Mesodermal cell (in vitro differentiated cells): ENCODE results near the gene TTC1.
A peak's percentile ranks its signal among the peaks of the same experiment; 100 is the strongest.
"Not testable (repeated sequence)": the region's sequence is repeated elsewhere in the genome, so short reads cannot be mapped to it uniquely, and the experiment has no call there.

Experiments used
- H3K27ac ChIP-seq: 2 replicates; pipeline ENCODE4 v1.7.0; 2013; ENCODE audit warnings: mild to moderate bottlenecking, low read depth, low read length, moderate library complexity; ENCODE audit not compliant: severe bottlenecking
- H3K36me3 ChIP-seq: 2 replicates; pipeline ENCODE4 v1.7.1; 2013; ENCODE audit warnings: mild to moderate bottlenecking, low read length, moderate library complexity; ENCODE audit not compliant: control insufficient read depth, insufficient read depth
- H3K4me1 ChIP-seq: one replicate; pipeline ENCODE4 v1.7.1; 2013; ENCODE audit warnings: mild to moderate bottlenecking, low read length; ENCODE audit not compliant: insufficient read depth, control insufficient read depth, poor library complexity, severe bottlenecking
- H3K4me3 ChIP-seq: 2 replicates; pipeline ENCODE4 v1.7.0; 2013; ENCODE audit warnings: low read length, control low read depth, mild to moderate bottlenecking; ENCODE audit not compliant: insufficient read depth, poor library complexity, severe bottlenecking; ENCODE audit errors: extremely low read depth
- H3K9me3 ChIP-seq: 2 replicates; pipeline ENCODE4 v1.7.1; 2013; ENCODE audit warnings: mild to moderate bottlenecking, low read length, moderate library complexity; ENCODE audit not compliant: control insufficient read depth
- WGBS, 2 experiments: methylation state at CpG; one replicate each; pipeline ENCODE4 v1.1.5; 2013; ENCODE audit warnings: missing lambda C conversion rate in 2 of 2; ENCODE audit not compliant: insufficient coverage in 2 of 2; 5-methylcytosine and 5-hydroxymethylcytosine counted together

TTC1 gene

DNA sequence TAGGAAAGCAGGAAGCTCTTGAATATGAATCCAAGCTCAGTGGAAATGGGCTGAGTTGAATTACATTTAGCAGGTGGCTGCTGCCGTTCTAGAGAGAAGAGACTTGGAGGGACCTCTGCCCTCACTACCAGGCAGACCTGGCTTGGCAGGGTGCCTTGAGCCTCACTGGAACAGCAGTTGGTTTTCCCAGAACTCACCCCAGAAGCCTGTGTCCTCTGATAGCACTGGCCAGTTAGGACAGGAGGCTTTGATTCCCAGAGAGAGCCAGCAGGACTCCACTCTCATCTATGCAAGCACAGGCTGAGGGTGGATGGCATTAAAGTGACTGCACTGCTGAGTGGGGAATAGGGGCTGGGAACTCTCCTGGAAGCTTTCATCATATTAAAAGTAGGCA, 55.5 kb downstream of the TTC1 start:
- Histone ChIP-seq H3K4me1 (no peaks in the 10 kb centered on the region), H3K9me3 (no peaks in the 10 kb centered on the region), H3K27ac (peak overlapping the region; percentile 0), H3K36me3 (peaks cover 63% of the 10 kb centered on the region), H3K4me3 (no peak overlapping the region)
- WGBS, 2 experiments, result 80% methylated on average over 1 of the region's 1 CpG

DNA sequence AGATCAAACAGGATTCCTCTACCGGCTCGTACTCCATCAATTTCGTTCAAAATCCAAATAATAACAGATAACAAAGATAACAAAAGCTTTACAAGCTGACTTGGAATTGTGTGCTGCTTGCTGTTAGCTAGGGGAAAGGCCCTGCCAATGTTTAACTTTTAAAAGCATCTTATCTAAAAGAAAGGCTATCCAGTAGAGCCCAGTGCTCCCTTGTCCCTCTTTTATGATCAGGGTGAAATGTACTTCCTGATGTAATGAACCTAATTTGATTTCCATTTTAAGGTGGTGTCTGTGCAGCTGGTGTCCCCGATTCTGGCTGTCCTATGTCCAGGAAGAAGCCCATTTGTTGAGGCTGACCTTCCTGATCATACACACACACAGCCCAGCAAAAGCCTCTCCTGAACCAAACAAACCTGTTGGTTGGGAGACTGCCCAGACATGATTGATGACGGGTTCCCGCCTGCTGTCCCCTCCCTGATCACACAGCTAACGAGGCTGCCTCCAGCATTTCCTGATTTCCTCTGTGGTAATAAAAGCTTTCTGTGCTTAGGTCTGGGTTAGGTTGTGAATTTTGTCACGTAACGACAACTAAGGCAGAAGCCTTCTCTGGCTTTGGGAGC, 56.2 kb downstream of the TTC1 start:
- H3K4me1 ChIP-seq, result no peaks in the 10 kb centered on the region
- H3K4me3 ChIP-seq, result no peak overlapping the region
- H3K27ac ChIP-seq, result peak overlapping the region; percentile 17
- peaks cover 60% of the 10 kb centered on the region for H3K36me3 ChIP-seq
- 84 to 90% methylated on average over 5 to 7 of the region's 9 CpGs for WGBS, 2 experiments
- no peaks in the 10 kb centered on the region for H3K9me3 ChIP-seq

DNA sequence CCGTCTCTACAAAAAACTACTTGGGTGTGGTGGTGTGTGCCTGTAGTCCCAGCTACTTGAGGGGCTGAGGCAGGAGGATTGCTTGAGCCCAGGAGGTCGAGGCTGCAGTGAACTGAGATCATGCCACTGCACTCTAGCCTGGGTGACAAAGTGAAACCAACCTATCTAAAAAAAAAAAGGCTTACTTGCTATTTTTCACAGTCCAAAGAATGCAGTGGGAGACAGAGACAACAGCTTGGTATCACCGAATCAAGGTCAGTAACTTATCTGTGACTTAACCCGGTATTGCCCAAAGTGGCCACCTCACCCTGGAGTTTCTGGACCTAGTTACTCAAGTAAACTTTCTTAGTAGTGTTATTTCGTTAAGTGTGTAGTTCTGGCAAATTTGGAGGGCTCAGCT, 60.2 kb downstream of the TTC1 start:
- not testable (repeated sequence) for H3K4me1 ChIP-seq, H3K9me3 ChIP-seq, H3K4me3 ChIP-seq, H3K27ac ChIP-seq
- peaks cover 30% of the 10 kb centered on the region for H3K36me3 ChIP-seq
- 95 to 100% methylated on average over 3 to 4 of the region's 5 CpGs for WGBS, 2 experiments

DNA sequence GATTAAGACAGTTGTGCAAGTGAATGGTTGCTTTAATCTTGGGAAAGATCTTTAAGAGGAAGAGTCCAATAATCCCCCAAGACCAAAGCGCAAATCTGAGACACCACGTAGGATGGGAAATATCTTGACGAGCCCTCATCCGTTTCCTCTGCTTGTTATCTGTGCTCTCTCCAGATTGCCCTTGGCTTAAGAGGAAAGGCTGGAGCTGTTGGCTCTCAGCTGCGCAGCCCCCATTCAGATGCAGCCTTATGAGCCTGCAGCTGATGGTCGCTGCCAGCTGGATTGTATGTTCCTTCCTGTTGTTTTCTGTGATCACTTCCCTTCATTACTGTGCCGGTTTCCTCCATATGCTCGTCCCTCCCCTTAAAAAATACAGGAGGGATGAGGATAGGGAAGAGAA, 62.6 kb downstream of the TTC1 start:
- 64 to 85% methylated on average over 2 to 5 of the region's 8 CpGs for WGBS, 2 experiments
- Histone ChIP-seq H3K36me3 (peaks cover 15% of the 10 kb centered on the region), H3K4me1 (no peaks in the 10 kb centered on the region), H3K27ac (peak overlapping the region; percentile 54), H3K9me3 (no peaks in the 10 kb centered on the region), H3K4me3 (no peak overlapping the region)

- H3K9me3 ChIP-seq, result no peaks in the 10 kb centered on the region
- H3K4me3 ChIP-seq, result no peak overlapping the region
- WGBS, 2 experiments, result 100% methylated on average over 1 of the region's 2 CpGs; no CpG with 5 or more reads in 1 of the 2 experiments
- peaks cover 13% of the 10 kb centered on the region for H3K36me3 ChIP-seq
- H3K27ac ChIP-seq, result no peak overlapping the region
- H3K4me1 ChIP-seq, result no peaks in the 10 kb centered on the region
Measured at GRCh38 chr5:160071916-160072315, 63.0 kb downstream of the TTC1 start.

- Histone ChIP-seq H3K27ac (no peak overlapping the region), H3K36me3 (peaks cover 10% of the 10 kb centered on the region), H3K4me3 (no peak overlapping the region), H3K9me3 (no peaks in the 10 kb centered on the region), H3K4me1 (no peaks in the 10 kb centered on the region)
Measured at GRCh38 chr5:160075073-160075472, 66.1 kb downstream of the TTC1 start.

DNA sequence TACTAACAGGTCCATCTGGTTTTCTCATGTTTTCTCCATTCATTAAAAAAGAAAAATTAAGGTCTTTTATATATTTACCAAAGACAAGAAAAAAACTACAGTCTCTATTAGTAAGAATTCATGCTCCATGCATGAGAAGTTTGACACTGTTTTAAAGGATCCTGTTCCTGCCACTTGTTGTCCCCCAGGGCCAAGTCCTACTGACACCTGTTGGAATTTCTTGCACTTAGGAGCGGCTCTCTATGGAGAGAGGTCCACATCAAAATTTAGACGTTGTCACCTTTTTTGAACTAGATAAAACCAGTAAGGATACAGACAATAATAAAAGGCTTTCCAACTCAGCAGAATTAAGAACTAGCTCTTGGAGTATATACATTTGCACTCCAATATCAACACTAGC, 68.1 kb downstream of the TTC1 start:
- WGBS, 2 experiments, result 80 to 92% methylated on average over 1 to 2 of the region's 2 CpGs
- H3K4me3 ChIP-seq, result no peak overlapping the region
- no peaks in the 10 kb centered on the region for H3K9me3 ChIP-seq
- H3K27ac ChIP-seq, result no peak overlapping the region
- H3K36me3 ChIP-seq, result peaks cover 10% of the 10 kb centered on the region
- H3K4me1 ChIP-seq, result no peaks in the 10 kb centered on the region

GRCh38 chr5:160079753-160080152, 70.8 kb downstream of the TTC1 start:
- Histone ChIP-seq H3K27ac (no peak overlapping the region), H3K36me3 (peaks cover 10% of the 10 kb centered on the region), H3K9me3 (no peaks in the 10 kb centered on the region), H3K4me3 (no peak overlapping the region), H3K4me1 (peaks cover 13% of the 10 kb centered on the region)
- WGBS, 2 experiments, result 80 to 92% methylated on average over 2 of the region's 2 CpGs

DNA sequence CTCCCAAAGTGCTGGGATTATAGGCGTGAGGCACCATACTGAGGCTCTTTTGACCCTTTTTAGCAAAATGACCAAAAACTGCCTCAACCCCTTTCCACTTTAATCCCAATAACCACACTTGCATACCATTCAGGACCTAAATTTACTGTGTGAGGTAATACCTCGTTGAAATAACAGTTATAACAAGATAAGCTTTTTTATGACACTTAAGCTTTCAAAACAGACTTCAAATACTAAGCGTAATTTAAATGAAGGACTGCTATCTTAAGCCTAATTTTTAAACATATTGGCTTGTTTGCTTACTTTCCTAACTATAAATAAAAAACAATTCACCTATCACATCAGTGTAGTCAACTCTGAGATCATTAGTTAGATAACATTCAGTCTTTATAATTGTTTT, 72.6 kb downstream of the TTC1 start:
- H3K36me3 ChIP-seq, result peaks cover 10% of the 10 kb centered on the region
- no peaks in the 10 kb centered on the region for H3K9me3 ChIP-seq
- WGBS, 2 experiments, result 50 to 93% methylated on average over 1 to 2 of the region's 3 CpGs
- H3K4me3 ChIP-seq, result no peak overlapping the region
- H3K27ac ChIP-seq, result no peak overlapping the region
- H3K4me1 ChIP-seq, result peaks cover 13% of the 10 kb centered on the region

GRCh38 chr5:160082614-160083500, 73.9 kb downstream of the TTC1 start:
- H3K27ac ChIP-seq, result peak overlapping the region; percentile 13
- H3K4me3 ChIP-seq, result no peak overlapping the region
- H3K9me3 ChIP-seq, result no peaks in the 10 kb centered on the region
- H3K36me3 ChIP-seq, result peaks cover 6% of the 10 kb centered on the region
- 84 to 86% methylated on average over 7 to 8 of the region's 9 CpGs for WGBS, 2 experiments
- peaks cover 18% of the 10 kb centered on the region for H3K4me1 ChIP-seq

DNA sequence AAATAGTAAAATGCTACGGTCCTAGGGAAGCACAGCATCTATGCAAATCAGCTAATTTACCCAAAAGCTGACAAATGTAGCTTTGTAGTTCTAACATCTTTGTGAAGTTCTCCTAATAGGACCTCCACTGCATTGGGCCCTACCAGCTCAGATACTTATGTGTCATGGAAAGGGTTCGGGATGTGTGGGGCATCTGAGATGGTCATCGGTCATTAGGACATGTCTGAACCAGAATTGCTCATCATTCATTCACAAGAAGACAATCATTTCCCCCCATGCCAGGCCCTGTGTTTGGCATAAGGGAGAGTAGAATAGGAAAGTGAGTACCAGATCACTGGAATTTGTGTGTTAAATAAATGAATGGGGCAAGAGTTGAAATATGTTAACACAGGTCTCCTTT, 74.6 kb downstream of the TTC1 start:
- Histone ChIP-seq H3K27ac (peak overlapping the region; percentile 13), H3K9me3 (no peaks in the 10 kb centered on the region), H3K36me3 (peaks cover under 1% of the 10 kb centered on the region), H3K4me1 (peaks cover 18% of the 10 kb centered on the region), H3K4me3 (no peak overlapping the region)
- 67 to 88% methylated on average over 1 of the region's 3 CpGs for WGBS, 2 experiments
